Stomach smooth muscle (tissue), 2 donors: Measurements from ENCODE around the gene REEP1.

Experiments used
- H3K27ac ChIP-seq: one replicate; pipeline ENCODE4 v1.7.0; 2013; ENCODE audit warnings: mild to moderate bottlenecking, low read length, inconsistent platforms
- H3K27me3 ChIP-seq, 2 donors: one replicate each; pipeline ENCODE4 v1.7.0; 2013; ENCODE audit warnings: low read length in 2 of 2; ENCODE audit not compliant: insufficient read depth in 2 of 2, control insufficient read depth in 1 of 2
- H3K36me3 ChIP-seq, 2 donors: one replicate each; pipeline ENCODE4 v1.7.0; 2013; ENCODE audit warnings: low read length in 2 of 2; ENCODE audit not compliant: control insufficient read depth in 2 of 2, insufficient read depth in 2 of 2
- H3K4me1 ChIP-seq: one replicate; pipeline ENCODE4 v1.7.0; 2013; ENCODE audit warnings: low read length; ENCODE audit not compliant: control insufficient read depth, insufficient read depth
- H3K4me3 ChIP-seq, 2 donors: one replicate each; pipeline ENCODE4 v1.7.0; 2013; ENCODE audit warnings: low read length in 2 of 2
- H3K9ac ChIP-seq, 2 donors: one replicate each; pipeline ENCODE4 v1.7.0; 2013; ENCODE audit warnings: low read length in 2 of 2, mild to moderate bottlenecking in 1 of 2
- H3K9me3 ChIP-seq, 2 donors: one replicate each; pipeline ENCODE4 v1.7.0; 2013; ENCODE audit warnings: low read length in 2 of 2; ENCODE audit not compliant: control insufficient read depth in 2 of 2
- donor health status: healthy.
- donor health status: Pancreatic carcinoma.

Gene REEP1

DNA sequence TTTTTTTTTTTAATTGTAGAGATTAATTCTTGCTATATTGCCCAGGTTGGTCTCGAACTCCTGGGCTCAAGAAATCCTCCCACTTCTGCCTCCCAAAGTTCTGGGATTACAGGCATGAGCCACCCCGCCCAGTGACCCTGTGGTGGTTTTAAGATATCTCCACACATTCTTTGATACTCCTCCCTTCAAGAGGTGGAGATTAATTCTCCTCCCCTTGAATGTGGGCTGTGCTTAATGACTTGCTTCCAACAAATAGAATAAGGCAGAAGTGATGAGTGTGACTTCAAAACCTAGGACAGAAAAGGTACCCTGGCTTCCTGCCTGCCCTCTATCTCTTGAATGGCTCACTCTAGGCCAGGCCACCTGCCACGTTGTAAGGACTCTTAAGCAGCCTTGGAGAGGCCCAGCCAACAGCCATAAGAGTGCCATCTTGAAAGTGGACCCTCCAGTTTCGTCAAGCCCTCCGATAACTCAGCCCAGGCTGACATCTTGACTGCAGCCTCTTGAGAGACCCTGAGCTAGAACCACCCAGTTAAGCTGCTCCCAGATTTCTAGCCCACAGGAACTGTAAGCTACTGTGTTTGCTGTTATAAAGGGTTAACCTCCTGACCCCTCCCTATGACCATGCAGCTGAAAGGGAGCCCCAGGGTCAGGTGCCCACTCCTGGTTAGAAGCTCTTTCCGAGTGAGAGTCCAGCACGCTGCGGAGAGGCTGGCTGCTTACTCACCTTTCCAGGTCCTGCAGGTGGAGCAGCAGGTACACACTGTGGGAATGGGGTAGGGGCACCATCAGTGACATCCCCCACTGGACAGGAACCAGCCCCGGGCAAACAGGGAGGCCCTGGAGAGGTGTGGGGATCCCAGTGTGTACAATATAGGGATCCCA is 110.5 kb downstream of the REEP1 start:
- H3K27ac ChIP-seq: peak overlapping the region; percentile 97
- peaks cover 42% of the 10 kb centered on the region for H3K4me1 ChIP-seq
- H3K4me3 ChIP-seq: no peak overlapping the region
- no peak overlapping the region for H3K9ac ChIP-seq
- H3K9me3 ChIP-seq: no peaks in the 10 kb centered on the region
- H3K27me3 ChIP-seq: no peaks in the 10 kb centered on the region
- peaks cover 0 to 12% of the 10 kb centered on the region in 2 donors for H3K36me3 ChIP-seq

GRCh38 chr2:86226070-86226469 is 111.4 kb downstream of the REEP1 start:
- Histone ChIP-seq H3K9ac (no peak overlapping the region), H3K27ac (peak overlapping the region; percentile 97), H3K4me1 (peaks cover 49% of the 10 kb centered on the region), H3K4me3 (no peak overlapping the region), H3K27me3 (no peaks in the 10 kb centered on the region), H3K36me3 (peaks cover 0 to 11% of the 10 kb centered on the region in 2 donors), H3K9me3 (no peaks in the 10 kb centered on the region)

DNA sequence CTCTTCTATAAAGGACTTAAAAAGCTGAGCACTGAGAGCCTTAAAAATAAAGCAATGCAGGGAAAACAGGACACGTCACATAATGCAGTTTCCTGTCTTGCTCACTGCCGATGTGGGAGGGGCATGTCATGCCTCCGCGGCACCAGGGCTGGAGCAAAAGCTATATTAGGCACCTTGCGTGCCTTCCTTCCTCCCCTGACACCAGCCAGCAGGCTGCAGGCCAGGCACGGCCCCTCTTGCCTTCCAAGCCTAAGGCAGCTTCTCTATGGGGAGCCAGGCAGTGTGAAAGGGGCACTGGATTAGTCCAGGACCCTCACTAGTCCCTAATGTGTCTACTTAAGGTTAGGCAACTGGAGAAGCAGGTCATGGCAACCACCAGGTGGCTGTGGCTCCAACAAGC is 111.8 kb downstream of the REEP1 start:
- Histone ChIP-seq H3K27me3 (no peaks in the 10 kb centered on the region), H3K9me3 (no peaks in the 10 kb centered on the region), H3K9ac (peak overlapping the region; percentile 42 to 67), H3K27ac (peak overlapping the region; percentile 97), H3K4me3 (peak overlapping the region in 1 of 2 donors; percentile 35), H3K4me1 (peaks cover 52% of the 10 kb centered on the region), H3K36me3 (peaks cover 0 to 8% of the 10 kb centered on the region in 2 donors)

- H3K27me3 ChIP-seq: no peaks in the 10 kb centered on the region
- no peaks in the 10 kb centered on the region for H3K9me3 ChIP-seq
- H3K9ac ChIP-seq: peak overlapping the region; percentile 67 to 69
- H3K36me3 ChIP-seq: peaks cover 0 to 11% of the 10 kb centered on the region in 2 donors
- peak overlapping the region; percentile 97 for H3K27ac ChIP-seq
- H3K4me3 ChIP-seq: peak overlapping the region; percentile 47 to 48
- peaks cover 52% of the 10 kb centered on the region for H3K4me1 ChIP-seq
These were observed 112.6 kb downstream of the REEP1 start for GRCh38 chr2:86224645-86225355.

DNA sequence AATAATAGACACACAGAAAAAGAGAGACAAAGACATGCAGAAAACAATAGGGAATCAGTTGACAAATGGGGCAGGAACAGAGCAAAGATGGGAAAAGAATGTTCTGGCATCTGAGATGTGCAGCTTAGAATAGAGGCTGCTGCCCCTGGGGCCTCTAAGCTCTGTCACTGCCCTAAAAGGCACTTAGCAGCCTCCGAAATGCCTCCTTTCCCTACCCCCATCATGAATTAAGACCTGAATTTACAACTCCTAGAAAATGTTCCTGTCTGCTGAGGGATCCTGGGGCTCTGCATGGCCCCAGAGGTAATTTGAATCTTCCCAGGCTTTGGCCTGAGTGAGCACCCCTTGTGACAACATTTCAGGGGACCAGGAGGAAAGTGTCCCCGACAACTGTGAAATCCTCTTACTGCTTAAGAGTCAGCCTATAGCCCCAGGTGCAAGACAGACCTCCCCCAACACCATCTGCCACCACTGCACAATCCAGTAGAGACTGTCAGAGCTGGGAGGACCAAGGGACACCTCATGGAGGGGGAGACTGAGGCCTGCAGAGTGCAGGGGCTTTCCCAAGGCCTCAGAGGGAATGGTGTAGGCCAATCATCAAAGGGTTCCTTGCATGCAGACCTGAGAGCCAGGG is 113.4 kb downstream of the REEP1 start:
- peak overlapping the region; percentile 67 to 69 for H3K9ac ChIP-seq
- peaks cover 0 to 13% of the 10 kb centered on the region in 2 donors for H3K36me3 ChIP-seq
- H3K9me3 ChIP-seq: no peaks in the 10 kb centered on the region
- peak overlapping the region; percentile 97 for H3K27ac ChIP-seq
- peak overlapping the region; percentile 47 to 48 for H3K4me3 ChIP-seq
- H3K4me1 ChIP-seq: peaks cover 52% of the 10 kb centered on the region
- H3K27me3 ChIP-seq: no peaks in the 10 kb centered on the region

DNA sequence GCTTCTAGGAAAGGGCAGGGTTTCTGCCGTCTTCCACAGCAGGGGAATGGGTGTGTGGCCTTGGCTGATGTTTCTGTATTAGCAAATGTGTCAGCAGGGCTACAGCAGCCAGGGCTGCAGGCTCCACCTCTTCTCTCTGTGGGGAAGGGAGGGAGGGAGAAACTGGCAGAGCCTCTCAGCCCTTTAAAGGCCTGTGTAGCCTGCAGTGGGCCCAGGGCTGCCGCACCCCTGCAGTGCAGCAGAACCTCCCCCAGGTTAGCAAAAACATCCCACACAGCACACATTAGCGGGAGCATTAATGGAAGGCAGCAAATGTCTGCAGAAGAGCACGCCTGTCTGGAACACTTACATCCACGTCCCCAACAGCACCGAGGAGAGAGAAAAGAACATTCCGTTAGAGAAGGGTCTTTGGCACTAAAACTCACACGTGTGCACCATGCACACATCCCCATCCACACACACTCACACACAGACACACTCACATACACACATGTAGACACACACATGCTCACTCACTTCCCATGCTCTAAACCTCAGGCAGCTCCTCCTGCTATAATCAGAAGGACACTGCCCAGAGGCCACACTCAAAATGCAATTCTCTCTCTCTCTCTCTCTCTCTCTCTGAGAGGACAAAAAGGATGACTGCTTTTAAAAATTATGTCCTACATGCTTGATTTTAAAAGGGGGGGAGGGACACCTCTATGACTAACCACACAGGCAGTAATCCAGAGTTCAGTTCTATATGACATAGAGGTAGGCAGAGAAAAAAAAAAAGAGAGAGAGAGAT is 114.1 kb downstream of the REEP1 start:
- H3K27ac ChIP-seq: peak overlapping the region; percentile 97
- H3K4me1 ChIP-seq: peaks cover 52% of the 10 kb centered on the region
- peak overlapping the region; percentile 17 to 58 for H3K4me3 ChIP-seq
- H3K27me3 ChIP-seq: no peaks in the 10 kb centered on the region
- no peaks in the 10 kb centered on the region for H3K9me3 ChIP-seq
- peak overlapping the region; percentile 67 to 69 for H3K9ac ChIP-seq
- peaks cover 0 to 17% of the 10 kb centered on the region in 2 donors for H3K36me3 ChIP-seq

DNA sequence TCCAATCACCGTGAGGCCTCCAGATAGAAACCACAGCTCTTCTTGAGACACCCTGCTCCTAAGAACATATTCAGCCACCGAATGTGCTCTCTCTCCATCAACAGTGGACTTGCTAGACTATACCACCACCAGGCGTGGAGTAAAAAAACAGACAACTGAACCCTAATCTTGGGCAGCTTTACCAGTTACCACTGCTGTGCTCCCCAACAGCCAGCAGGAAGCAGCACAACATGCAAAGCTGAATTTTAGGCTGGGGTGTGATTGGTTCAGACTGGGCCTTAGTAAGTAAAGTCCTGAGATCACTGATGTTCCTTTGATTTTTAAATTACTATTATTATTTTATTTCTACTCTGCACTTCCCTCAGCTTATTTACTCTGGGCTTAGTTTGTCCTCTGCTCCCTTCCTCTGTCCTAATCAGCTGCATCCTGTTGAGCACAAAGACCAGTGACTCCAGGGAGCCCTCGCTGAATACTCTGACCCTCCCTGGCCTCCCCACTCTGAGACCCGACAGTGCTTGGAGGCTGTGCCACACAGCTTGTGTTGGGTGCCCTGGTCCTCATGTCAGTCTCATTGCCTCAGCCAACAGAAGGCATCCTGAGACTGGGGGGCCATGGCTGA is 116.3 kb downstream of the REEP1 start:
- H3K27me3 ChIP-seq: no peaks in the 10 kb centered on the region
- peak overlapping the region in 1 of 2 donors; percentile 44 for H3K4me3 ChIP-seq
- peak overlapping the region; percentile 97 for H3K27ac ChIP-seq
- H3K9ac ChIP-seq: peak overlapping the region; percentile 26 to 36
- peaks cover 51% of the 10 kb centered on the region for H3K4me1 ChIP-seq
- H3K9me3 ChIP-seq: no peaks in the 10 kb centered on the region
- H3K36me3 ChIP-seq: peaks cover 0 to 14% of the 10 kb centered on the region in 2 donors

DNA sequence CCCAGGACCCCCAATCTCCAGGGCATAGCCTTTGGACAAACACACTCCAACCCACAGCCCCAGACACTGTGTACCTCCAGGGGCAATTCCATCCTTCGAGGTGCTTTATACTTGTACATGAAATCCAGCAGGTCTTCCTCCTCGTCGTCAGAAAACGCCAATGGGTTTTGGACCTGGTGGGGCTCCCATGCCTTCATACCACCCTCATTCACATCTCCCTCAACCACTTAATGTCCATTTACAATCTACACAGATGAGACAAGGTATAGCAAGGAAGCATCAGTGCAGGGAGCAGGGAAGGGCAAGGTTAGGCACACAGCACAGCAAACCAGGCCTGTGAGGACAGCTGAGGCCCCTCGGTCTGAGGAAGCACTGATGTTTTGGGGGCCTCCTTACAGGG is 117.5 kb downstream of the REEP1 start:
- peaks cover 4 to 17% of the 10 kb centered on the region in 2 donors for H3K36me3 ChIP-seq
- H3K9ac ChIP-seq: no peak overlapping the region
- H3K9me3 ChIP-seq: no peaks in the 10 kb centered on the region
- no peak overlapping the region for H3K27ac ChIP-seq
- H3K4me3 ChIP-seq: no peak overlapping the region
- peaks cover 40% of the 10 kb centered on the region for H3K4me1 ChIP-seq
- H3K27me3 ChIP-seq: no peaks in the 10 kb centered on the region

GRCh38 chr2:86218124-86218523 is 119.3 kb downstream of the REEP1 start:
- H3K9ac ChIP-seq: no peak overlapping the region
- peaks cover 29% of the 10 kb centered on the region for H3K4me1 ChIP-seq
- H3K27ac ChIP-seq: no peak overlapping the region
- H3K4me3 ChIP-seq: no peak overlapping the region
- no peaks in the 10 kb centered on the region for H3K9me3 ChIP-seq
- H3K27me3 ChIP-seq: no peaks in the 10 kb centered on the region
- peaks cover 8 to 20% of the 10 kb centered on the region in 2 donors for H3K36me3 ChIP-seq
